Measurements from ENCODE around the gene SDR42E2. TPM values are rescaled to one million over a fixed set of nuclear protein-coding genes. Genes with fewer than 3 reads are reported as not detected.

Gene SDR42E2
- total RNA-seq, 4 donors from 2014 or later: not detected

DNA sequence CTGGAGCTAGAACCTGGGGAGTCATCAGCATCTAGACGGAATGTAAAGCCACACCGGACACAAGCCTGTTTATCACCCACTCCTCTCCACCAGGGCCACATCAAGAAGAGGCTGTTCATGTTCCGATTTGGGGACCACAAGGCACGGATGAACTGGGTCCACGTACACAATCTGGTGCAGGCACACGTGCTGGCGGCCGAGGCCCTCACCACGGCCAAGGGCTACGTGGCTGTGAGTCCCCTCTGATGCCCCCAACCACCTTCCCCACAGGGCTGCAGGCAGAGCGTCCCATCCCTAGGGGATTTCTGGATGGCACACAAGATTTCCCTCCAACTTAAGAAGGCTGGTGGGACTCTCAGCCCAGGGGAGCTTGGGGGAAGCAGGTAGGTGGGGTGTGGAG is 19.1 kb downstream of the SDR42E2 start:
- no peak for TF ChIP-seq POLR2A (IDR thresholded peaks at IDR 0.05; ENCODE audit: low read depth)
- TF ChIP-seq, protein P1, sequence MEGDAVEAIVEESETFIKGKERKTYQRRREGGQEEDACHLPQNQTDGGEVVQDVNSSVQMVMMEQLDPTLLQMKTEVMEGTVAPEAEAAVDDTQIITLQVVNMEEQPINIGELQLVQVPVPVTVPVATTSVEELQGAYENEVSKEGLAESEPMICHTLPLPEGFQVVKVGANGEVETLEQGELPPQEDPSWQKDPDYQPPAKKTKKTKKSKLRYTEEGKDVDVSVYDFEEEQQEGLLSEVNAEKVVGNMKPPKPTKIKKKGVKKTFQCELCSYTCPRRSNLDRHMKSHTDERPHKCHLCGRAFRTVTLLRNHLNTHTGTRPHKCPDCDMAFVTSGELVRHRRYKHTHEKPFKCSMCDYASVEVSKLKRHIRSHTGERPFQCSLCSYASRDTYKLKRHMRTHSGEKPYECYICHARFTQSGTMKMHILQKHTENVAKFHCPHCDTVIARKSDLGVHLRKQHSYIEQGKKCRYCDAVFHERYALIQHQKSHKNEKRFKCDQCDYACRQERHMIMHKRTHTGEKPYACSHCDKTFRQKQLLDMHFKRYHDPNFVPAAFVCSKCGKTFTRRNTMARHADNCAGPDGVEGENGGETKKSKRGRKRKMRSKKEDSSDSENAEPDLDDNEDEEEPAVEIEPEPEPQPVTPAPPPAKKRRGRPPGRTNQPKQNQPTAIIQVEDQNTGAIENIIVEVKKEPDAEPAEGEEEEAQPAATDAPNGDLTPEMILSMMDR (IDR thresholded peaks at IDR 0.05): no peak
- TF ChIP-seq EP300 (IDR thresholded peaks at IDR 0.05): no peak
- intact Hi-C loops (cut with DNase I): no loop called here
- Histone ChIP-seq H3K36me3 (no peaks in the 10 kb centered on the region), H3K27me3 (no peaks in the 10 kb centered on the region), H3K4me3 (no peak overlapping the region), H3K27ac (replicated peaks in 1 of 4) (no peak overlapping the region), H3K9me3 (no peaks in the 10 kb centered on the region), H3K4me1 (no peaks in the 10 kb centered on the region)
- WGBS: 96% methylated on average over 9 of the region's 11 CpGs
- DNase-seq (ENCODE audit: extremely low spot score): no peak

DNA sequence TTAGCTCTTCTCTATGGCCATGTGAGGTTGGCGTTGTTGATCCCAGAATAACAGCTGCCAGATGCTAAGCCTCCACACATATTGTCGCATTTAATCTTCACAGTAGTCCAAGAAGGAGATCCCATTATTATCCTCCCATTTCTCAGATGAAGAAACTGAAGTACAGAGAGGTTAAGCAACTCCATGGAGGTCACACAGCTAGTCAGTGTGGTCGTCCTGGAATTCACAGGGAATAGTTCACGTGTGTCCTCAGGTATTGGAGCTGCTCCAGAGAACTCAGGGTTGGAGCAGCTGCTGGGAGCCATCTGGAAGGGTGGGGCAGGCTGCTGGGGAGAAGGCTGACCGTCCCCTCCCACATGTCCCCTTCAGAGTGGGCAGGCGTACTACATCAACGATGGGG is 19.5 kb downstream of the SDR42E2 start:
- no peak overlapping the region for H3K4me3 ChIP-seq
- H3K36me3 ChIP-seq: no peaks in the 10 kb centered on the region
- H3K27me3 ChIP-seq: no peaks in the 10 kb centered on the region
- H3K4me1 ChIP-seq: no peaks in the 10 kb centered on the region
- H3K9me3 ChIP-seq: no peaks in the 10 kb centered on the region
- no peak for TF ChIP-seq EP300 (IDR thresholded peaks at IDR 0.05)
- TF ChIP-seq POLR2AphosphoS5 (IDR thresholded peaks at IDR 0.05): no peak
- TF ChIP-seq, protein P1 (IDR thresholded peaks at IDR 0.05): no peak
- no peak for TF ChIP-seq POLR2A (IDR thresholded peaks at IDR 0.05; ENCODE audit: low read depth)
- intact Hi-C loops (cut with DNase I): no loop called here
- WGBS: 81% methylated on average over 7 of the region's 7 CpGs
- no peak for DNase-seq (ENCODE audit: extremely low spot score)
- H3K27ac ChIP-seq (replicated peaks in 1 of 4): no peak overlapping the region

DNA sequence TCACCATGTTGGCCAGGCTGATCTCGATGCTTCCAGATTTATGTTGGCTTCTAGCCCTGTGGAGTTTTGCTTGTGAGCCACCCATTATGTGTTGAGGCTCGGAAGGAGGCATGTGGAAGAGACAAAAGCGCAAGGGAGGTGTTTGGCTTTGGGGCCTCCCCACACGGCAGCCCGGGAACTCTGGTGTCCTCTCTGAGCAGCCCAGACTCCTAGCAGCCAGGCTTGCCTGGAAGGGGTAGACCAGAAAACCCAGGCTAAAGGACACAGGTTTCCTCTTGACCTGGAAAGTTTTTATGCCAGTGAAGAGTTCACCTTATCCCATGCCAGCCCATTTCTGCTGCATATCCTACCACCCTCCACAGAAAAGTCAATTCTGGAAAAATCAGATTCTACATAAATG is 21.0 kb downstream of the SDR42E2 start:
- H3K36me3 ChIP-seq: no peaks in the 10 kb centered on the region
- TF ChIP-seq EP300 (IDR thresholded peaks at IDR 0.05): no peak
- no peak for TF ChIP-seq POLR2A (IDR thresholded peaks at IDR 0.05; ENCODE audit: low read depth)
- no peak for TF ChIP-seq POLR2AphosphoS5 (IDR thresholded peaks at IDR 0.05)
- TF ChIP-seq, protein P1 (IDR thresholded peaks at IDR 0.05): no peak

DNA sequence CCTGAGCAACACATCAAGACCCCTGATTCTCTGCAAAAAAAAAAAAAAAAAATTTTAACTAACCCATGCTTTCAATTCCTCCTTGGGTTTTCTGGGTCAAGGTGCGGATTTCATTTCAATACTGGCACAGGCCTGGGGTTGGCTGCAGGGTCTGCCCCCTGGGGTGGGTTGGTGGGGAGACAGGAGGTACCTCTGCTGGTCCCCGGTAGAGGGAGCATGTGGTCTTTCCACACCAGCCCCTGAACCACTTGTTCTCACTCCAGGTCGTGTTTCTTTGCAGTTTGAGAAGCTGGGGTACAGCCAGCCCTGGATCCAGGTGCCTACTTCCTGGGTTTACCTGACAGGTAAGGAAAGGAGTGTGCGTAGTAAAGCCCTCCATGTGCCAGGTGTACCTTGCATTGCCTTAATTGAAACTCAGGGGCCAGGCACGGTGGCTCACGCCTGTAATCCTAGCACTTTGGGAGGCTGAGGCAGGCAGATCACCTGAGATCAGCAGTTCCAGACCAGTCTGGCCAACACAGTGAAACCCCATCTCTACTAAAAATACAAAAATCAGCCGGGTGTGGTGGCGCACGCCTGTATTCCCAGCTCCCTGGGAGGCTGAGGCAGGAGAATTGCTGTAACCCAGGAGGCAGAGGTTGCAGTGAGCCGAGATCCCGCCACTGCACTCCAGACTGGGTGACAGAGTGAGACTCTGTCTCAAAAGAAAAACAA is 21.8 kb downstream of the SDR42E2 start:
- DNase-seq (ENCODE audit: extremely low spot score): no peak
- Histone ChIP-seq H3K9me3 (no peaks in the 10 kb centered on the region), H3K27me3 (no peaks in the 10 kb centered on the region), H3K4me1 (peaks cover 7 to 10% (median 10%) of the 10 kb centered on the region in 4 donors), H3K27ac (replicated peaks in 1 of 4) (no peak overlapping the region), H3K4me3 (no peak overlapping the region), H3K36me3 (no peaks in the 10 kb centered on the region)
- TF ChIP-seq, protein P1 (IDR thresholded peaks at IDR 0.05): no peak
- TF ChIP-seq POLR2AphosphoS5 (IDR thresholded peaks at IDR 0.05) (no peak), POLR2A (IDR thresholded peaks at IDR 0.05; ENCODE audit: low read depth) (no peak), EP300 (IDR thresholded peaks at IDR 0.05) (no peak)
- WGBS: 86% methylated on average over 11 of the region's 11 CpGs
- intact Hi-C loops (cut with DNase I): no loop called here

More for the DNA sequence above, 21.0 kb downstream of the SDR42E2 start:
- H3K4me3 ChIP-seq: no peak overlapping the region
- no peak for DNase-seq (ENCODE audit: extremely low spot score)
- H3K27ac ChIP-seq (replicated peaks in 1 of 4): no peak overlapping the region
- H3K9me3 ChIP-seq: no peaks in the 10 kb centered on the region
- H3K27me3 ChIP-seq: no peaks in the 10 kb centered on the region
- peaks cover under 1 to 3% (median 3%) of the 10 kb centered on the region in 4 donors for H3K4me1 ChIP-seq
- WGBS: 83% methylated on average over 5 of the region's 5 CpGs
- intact Hi-C loops (cut with DNase I): no loop called here

DNA sequence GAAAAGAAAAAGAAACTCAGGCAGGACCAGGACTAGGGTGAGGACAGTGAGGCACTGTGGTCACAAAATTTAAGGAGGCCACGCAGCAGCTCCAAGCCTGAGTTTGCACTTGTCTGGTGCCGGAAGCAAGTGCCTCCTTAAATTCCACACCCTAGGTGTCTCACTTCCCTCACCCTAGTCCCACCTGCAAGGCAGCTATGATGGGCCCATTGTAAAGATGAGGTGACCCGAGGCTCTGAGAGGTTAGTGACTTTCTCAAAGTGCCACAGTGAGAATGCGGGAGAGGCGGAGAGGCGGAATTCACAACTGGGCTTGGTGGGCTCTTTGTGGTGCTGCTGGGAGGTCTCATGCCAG is 22.3 kb downstream of the SDR42E2 start:
- H3K27ac ChIP-seq (replicated peaks in 1 of 4): no peak overlapping the region
- WGBS: 86% methylated on average over 6 of the region's 6 CpGs
- DNase-seq (ENCODE audit: extremely low spot score): no peak
- H3K27me3 ChIP-seq: no peaks in the 10 kb centered on the region
- no peaks in the 10 kb centered on the region for H3K36me3 ChIP-seq
- no peak overlapping the region for H3K4me3 ChIP-seq
- intact Hi-C loops (cut with DNase I): no loop called here
- no peak for TF ChIP-seq POLR2AphosphoS5 (IDR thresholded peaks at IDR 0.05)
- TF ChIP-seq EP300 (IDR thresholded peaks at IDR 0.05): no peak
- TF ChIP-seq POLR2A (IDR thresholded peaks at IDR 0.05; ENCODE audit: low read depth): no peak
- TF ChIP-seq, protein P1 (IDR thresholded peaks at IDR 0.05): no peak
- H3K4me1 ChIP-seq: peaks cover 13 to 15% (median 15%) of the 10 kb centered on the region in 4 donors
- H3K9me3 ChIP-seq: no peaks in the 10 kb centered on the region

Measured in esophagus muscularis mucosa (tissue), 4 donors.